Colonic mucosa (tissue), 4 donors: Measurements from ENCODE around the gene RIC3. TPM values are rescaled to one million over a fixed set of nuclear protein-coding genes. Genes with fewer than 3 reads are reported as not detected.

ENCODE experiments used
- DNase-seq: peaks from one replicate; pipeline ENCODE4 v3.0.0-alpha.2; 2020
- H3K27ac ChIP-seq: fragments of 200-600 bp; one replicate; pipeline ENCODE4 v1.8.0; 2021
- H3K27me3 ChIP-seq: fragments of 200-600 bp; one replicate; pipeline ENCODE4 v1.8.0; 2021
- H3K36me3 ChIP-seq: fragments of 200-600 bp; one replicate; pipeline ENCODE4 v1.8.0; 2021
- H3K4me1 ChIP-seq: fragments of 200-600 bp; one replicate; pipeline ENCODE4 v1.8.0; 2021; ENCODE audit warnings: mild to moderate bottlenecking
- H3K4me3 ChIP-seq: fragments of 200-600 bp; one replicate; pipeline ENCODE4 v1.8.0; 2021
- H3K9ac ChIP-seq, 2 donors: one replicate each; pipeline ENCODE4 v1.7.0; 2013; ENCODE audit warnings: control low read depth in 2 of 2, low read depth in 2 of 2, low read length in 2 of 2
- H3K9me3 ChIP-seq: fragments of 200-600 bp; one replicate; pipeline ENCODE4 v1.8.0; 2021
- intact Hi-C: fragments of 100-400 bp; cut with DNase I; formaldehyde crosslinking; loops from one replicate; pipeline ENCODE4 v1.14.1; 2022
- total RNA-seq, 2 donors: library from RNA; stranded (reverse); fragmentation: NEBNext Ultra II Directional in 1 of 2; extraction: Animal tissue kit (Norgen Biotek cat#: 25700) in 1 of 2; gene quantifications; one replicate each; pipeline ENCODE4 v1.2.1, GENCODE V29; 2021
- TF ChIP-seq, protein P1 (sequence below): fragments of 200-600 bp; IDR thresholded peaks from one replicate; pipeline ENCODE4 v1.8.0; 2022; ENCODE audit warnings: antibody characterized with exemption, mild to moderate bottlenecking
- donor health status: healthy.
- donor health status: DM: no; HTN: no; CAD: no.
- donor health status: DM: no; HTN: no; CAD: no.

The RIC3 gene
- total RNA-seq, 2 donors from 2014 or later = 0.79 to 2.0 TPM

DNA sequence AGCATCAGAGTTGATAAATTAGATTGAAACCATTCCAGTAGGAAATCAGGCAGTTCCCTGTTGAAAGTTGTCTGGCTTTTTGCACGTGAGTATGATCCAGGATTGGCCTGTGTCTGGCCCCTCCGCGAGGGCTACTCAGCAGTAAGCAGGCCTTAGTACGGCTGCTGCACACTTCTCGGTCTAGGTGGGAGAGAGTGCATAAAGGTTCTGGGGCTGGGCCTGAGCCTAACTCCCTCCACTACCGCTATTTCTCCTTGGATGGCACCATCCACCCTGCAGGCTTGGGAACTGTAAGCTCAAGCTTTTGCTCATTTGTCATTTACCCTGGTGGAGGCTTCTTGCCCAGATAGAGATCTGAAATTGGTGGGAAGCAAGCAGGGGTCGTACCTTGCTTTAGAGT is 65.9 kb downstream of the RIC3 start:
- no peaks in the 10 kb centered on the region for H3K4me1 ChIP-seq
- no peak overlapping the region for H3K9ac ChIP-seq
- H3K36me3 ChIP-seq = no peaks in the 10 kb centered on the region
- H3K27me3 ChIP-seq = no peaks in the 10 kb centered on the region
- TF ChIP-seq, protein P1, sequence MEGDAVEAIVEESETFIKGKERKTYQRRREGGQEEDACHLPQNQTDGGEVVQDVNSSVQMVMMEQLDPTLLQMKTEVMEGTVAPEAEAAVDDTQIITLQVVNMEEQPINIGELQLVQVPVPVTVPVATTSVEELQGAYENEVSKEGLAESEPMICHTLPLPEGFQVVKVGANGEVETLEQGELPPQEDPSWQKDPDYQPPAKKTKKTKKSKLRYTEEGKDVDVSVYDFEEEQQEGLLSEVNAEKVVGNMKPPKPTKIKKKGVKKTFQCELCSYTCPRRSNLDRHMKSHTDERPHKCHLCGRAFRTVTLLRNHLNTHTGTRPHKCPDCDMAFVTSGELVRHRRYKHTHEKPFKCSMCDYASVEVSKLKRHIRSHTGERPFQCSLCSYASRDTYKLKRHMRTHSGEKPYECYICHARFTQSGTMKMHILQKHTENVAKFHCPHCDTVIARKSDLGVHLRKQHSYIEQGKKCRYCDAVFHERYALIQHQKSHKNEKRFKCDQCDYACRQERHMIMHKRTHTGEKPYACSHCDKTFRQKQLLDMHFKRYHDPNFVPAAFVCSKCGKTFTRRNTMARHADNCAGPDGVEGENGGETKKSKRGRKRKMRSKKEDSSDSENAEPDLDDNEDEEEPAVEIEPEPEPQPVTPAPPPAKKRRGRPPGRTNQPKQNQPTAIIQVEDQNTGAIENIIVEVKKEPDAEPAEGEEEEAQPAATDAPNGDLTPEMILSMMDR = no peak
- no peak overlapping the region for H3K4me3 ChIP-seq
- no peaks in the 10 kb centered on the region for H3K9me3 ChIP-seq
- no peak for DNase-seq
- no peak overlapping the region for H3K27ac ChIP-seq
- intact Hi-C loops = no loop called here

DNA sequence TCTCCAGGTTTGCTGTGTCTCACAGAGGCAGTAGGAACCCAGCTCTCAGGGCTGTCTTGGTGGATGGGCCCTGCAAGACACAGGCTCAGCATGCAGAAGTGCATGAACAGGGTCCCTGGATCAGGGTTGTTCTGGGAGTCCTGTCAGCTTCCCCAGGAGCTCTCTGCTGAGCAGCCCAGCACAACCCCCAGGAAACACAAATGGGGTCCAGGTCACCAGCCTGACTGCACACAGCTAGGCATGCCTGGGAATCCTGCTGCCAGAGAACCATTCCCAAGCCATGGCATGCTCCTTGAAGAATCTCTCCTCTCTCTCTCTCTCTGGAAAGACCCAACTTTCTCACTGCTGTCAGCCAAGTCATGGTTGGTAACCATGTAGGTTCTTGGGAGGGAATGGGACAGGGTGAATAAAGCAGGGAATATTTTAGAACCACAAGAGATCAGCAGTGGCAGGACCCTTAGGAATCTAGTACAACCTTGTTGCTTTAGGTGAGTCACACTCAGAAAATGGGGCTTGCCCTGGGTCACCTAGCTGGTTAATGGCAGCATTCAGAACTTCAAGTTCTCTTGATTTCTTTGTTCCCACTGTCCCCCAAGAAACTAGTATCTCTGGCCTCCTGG is 66.4 kb downstream of the RIC3 start:
- Histone ChIP-seq H3K4me3 (no peak overlapping the region), H3K27me3 (no peaks in the 10 kb centered on the region), H3K36me3 (no peaks in the 10 kb centered on the region), H3K4me1 (no peaks in the 10 kb centered on the region), H3K9me3 (no peaks in the 10 kb centered on the region), H3K9ac (no peak overlapping the region), H3K27ac (no peak overlapping the region)
- TF ChIP-seq, protein P1 = no peak
- intact Hi-C loops = no loop called here
- DNase-seq = no peak

DNA sequence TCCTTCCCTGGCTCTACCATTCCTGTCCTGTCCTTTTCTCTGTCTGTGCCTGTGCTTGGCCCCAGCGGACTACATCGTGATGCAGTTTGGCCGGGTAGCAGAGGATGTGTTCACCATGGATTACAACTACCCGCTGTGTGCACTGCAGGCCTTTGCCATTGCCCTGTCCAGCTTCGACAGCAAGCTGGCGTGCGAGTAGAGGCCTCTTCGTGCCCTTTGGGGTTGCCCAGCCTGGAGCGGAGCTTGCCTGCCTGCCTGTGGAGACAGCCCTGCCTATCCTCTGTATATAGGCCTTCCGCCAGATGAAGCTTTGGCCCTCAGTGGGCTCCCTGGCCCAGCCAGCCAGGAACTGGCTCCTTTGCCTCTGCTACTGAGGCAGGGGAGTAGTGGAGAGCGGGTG is 67.4 kb downstream of the RIC3 start:
- H3K4me1 ChIP-seq = no peaks in the 10 kb centered on the region
- H3K4me3 ChIP-seq = no peak overlapping the region
- H3K9me3 ChIP-seq = no peaks in the 10 kb centered on the region
- no peaks in the 10 kb centered on the region for H3K36me3 ChIP-seq
- intact Hi-C loops = no loop called here
- H3K27ac ChIP-seq = no peak overlapping the region
- H3K9ac ChIP-seq = no peak overlapping the region
- no peak for DNase-seq
- TF ChIP-seq, protein P1 = no peak
- no peaks in the 10 kb centered on the region for H3K27me3 ChIP-seq

DNA sequence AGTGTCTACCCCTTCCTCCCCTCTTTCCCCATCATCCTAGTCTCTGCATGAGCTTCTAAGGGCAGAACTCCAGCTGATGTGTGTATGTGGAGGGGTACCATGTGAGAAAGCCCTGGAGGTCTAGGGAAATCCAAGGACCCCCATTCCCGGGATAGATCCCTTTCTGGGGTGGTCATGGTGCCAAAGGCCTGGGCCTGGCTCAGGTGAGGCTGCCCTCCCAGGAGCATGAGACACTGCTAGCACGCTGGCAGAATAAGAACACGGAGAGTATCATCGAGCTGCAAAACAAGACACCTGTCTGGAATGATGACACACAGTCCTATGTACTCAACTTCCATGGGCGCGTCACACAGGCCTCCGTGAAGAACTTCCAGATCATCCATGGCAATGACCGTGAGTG is 68.2 kb downstream of the RIC3 start:
- Histone ChIP-seq H3K4me3 (no peak overlapping the region), H3K9me3 (no peaks in the 10 kb centered on the region), H3K27me3 (no peaks in the 10 kb centered on the region), H3K4me1 (no peaks in the 10 kb centered on the region), H3K27ac (no peak overlapping the region), H3K36me3 (no peaks in the 10 kb centered on the region), H3K9ac (no peak overlapping the region)
- DNase-seq = no peak
- TF ChIP-seq, protein P1 = no peak
- intact Hi-C loops = no loop called here

DNA sequence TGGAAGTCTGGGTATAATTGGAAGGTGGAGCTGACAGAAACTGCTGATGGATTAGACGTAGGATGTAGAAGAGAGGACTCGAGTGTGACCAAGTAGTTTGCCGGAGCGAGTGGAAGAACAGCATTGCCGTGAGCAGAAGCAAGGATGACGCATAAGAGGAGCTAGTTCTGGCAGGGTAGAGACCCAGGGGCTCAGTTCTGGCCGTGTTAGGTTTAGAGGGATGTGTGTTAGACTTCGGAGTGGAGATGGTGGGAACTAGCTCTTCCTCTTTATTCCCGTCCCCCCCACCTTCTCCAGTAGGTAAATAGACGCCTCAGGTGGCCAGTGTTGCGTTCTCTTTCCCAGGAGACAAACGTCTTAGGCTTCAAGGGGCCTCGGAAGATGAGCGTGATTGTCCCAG is 68.7 kb downstream of the RIC3 start:
- no peaks in the 10 kb centered on the region for H3K36me3 ChIP-seq
- H3K4me3 ChIP-seq = no peak overlapping the region
- H3K27ac ChIP-seq = no peak overlapping the region
- DNase-seq = no peak
- H3K4me1 ChIP-seq = no peaks in the 10 kb centered on the region
- no peaks in the 10 kb centered on the region for H3K27me3 ChIP-seq
- no peak overlapping the region for H3K9ac ChIP-seq
- TF ChIP-seq, protein P1 = no peak
- intact Hi-C loops = no loop called here
- H3K9me3 ChIP-seq = no peaks in the 10 kb centered on the region
